ENCODE data around the gene ST3GAL3.

ST3GAL3 gene

DNA sequence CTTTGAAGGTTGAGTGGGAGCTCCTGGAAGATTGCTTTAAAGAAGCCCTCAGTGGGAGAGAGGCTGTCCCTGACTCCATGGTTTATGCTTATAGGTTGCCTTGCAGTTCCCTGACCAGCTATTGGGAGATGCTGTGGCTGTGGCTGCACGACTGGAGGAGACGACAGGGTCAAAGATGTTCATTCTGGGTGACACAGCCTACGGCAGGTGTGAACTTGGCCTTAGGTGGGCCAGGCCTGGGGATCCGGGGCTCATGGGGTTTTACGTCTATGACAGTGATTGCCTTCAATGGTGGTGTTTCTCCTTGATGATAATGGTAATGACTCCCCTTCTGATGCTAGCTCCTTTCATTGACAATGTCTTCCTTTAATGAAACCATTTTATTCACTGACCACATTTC lies 263.2 kb downstream of the ST3GAL3 start:
- no peak for DNase-seq

DNA sequence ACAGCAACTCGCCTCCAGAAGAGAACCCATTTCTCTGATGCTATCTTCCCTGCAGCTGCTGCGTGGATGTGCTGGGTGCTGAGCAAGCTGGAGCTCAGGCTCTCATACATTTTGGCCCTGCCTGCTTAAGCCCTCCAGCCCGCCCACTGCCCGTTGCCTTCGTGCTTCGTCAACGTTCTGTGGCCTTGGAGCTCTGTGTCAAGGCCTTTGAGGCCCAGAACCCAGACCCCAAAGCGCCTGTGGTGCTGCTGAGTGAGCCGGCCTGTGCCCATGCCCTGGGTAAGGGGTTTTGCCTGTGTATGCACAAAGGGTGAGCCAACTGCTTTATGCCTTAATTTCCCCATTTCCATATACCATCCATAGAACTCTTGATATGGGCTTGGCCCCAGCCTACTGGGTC lies 263.6 kb downstream of the ST3GAL3 start:
- DNase-seq, result no peak

DNA sequence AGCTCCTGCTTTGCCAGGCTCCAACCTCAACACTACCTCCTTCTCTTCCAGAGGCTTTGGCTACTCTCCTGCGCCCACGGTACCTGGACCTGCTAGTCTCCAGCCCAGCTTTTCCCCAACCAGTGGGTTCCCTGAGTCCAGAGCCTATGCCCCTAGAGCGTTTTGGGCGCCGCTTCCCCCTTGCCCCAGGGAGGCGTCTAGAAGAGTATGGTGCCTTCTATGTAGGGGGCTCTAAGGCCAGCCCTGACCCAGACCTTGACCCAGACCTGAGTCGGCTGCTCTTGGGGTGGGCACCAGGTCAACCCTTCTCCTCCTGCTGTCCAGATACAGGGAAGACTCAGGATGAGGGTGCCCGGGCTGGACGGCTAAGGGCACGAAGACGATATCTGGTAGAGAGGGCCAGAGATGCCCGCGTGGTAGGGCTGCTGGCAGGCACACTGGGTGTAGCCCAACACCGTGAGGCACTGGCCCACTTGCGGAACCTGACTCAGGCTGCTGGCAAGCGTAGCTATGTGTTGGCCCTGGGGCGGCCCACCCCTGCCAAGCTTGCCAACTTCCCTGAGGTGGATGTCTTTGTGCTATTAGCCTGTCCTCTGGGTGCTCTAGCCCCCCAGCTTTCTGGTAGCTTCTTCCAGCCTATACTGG lies 264.1 kb downstream of the ST3GAL3 start:
- DNase-seq, result no peak

DNA sequence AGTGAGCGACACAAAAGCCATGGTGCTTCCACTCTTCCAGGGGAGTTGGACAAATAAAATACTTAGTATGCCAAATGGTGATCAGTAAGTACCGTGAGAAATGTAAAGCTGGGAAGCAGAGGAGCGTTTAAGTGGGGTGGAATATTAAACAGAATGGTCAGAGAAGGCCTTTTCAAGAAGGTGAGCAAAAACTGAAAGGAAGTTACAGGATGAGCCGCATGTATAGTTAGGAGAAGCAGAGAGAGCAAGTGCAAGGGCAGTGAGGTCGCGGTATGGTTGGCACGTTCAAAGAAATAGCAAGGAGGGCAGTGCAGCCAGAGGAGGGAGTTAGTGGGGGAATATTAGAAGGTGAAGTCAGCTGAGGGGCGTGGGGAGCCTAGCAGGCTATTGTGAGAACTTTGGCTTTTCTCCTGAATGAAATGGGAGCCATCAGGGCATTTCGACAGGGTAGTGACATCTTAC lies 266.7 kb downstream of the ST3GAL3 start:
- no peak for DNase-seq

DNA sequence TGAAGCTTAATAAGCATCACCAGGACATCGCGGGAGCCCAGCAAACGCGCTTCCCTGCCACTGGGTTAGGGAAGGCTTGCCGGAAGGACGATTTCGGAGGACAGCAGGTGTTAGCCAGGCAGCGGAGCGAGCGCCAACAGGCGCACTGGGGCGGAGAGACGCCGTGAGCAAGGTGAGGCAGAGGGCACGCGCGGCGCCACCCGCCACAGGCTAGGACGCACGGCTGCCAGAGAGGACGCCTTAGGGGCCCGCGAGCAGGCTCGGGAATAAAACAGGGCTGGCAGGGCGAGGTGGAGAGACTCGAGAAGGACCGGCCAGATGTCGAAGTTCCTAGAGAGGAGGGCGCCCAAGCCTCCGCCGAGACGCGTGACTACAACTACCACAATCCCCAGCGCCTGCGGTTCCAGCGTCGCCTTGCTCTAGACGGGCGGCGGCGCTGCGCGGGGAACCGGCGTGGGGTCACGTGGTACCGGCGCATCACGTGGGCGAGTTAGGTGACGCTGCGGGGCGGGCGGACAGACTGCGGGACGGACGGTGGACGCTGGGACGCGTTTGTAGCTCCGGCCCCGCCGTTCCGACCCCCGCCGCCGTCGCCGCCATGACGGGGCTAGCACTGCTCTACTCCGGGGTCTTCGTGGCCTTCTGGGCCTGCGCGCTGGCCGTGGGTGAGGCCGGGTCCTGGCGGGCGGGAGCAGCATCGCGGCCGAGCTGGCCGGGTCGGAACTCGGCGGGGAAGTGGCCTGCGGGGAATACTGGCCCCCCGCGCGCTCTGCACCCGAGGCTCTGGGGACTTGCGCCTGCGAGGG lies 267.3 kb downstream of the ST3GAL3 start, which contains the start of gene ATP6V0B:
TSS of gene ATP6V0B (plus strand) at position 518 of the 806 bp plus-strand sequence. CDS start at position 599, 81 bp downstream.
- DNase-seq, result peak; percentile 93

DNA sequence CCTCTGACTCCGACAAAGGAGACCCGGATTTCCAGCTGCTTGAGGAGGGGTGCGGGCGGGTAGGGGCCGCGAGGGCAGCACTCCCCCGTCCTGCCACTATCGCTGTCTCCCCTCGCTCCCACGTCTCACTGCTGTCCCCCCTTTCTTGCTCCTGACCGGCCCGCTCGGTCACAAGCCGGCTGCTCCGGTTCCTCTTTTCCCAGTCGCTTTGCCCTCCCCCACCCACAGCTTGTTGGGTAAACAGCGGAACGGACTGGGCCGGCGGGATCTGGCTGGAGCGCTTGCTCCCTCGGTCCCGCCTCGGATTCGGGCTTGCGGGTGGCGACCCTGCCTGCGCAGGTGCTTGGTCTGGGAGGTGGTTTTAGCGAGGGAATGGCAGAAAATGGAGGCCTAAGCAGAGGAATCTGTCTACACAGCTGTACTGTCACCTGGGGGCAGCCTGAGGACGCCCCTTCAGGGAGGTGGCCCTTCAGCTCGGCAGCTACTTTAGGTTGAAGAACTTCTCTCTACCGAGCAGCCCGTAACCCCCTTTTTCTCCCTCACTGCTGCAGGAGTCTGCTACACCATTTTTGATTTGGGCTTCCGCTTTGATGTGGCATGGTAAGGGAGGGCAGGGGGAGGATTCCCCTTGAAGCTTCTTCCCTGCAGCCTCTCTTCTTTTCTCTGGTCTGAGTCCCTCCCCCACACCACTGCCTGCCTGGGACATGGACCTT lies 268.1 kb downstream of the ST3GAL3 start:
- DNase-seq, result peak; percentile 45

DNA sequence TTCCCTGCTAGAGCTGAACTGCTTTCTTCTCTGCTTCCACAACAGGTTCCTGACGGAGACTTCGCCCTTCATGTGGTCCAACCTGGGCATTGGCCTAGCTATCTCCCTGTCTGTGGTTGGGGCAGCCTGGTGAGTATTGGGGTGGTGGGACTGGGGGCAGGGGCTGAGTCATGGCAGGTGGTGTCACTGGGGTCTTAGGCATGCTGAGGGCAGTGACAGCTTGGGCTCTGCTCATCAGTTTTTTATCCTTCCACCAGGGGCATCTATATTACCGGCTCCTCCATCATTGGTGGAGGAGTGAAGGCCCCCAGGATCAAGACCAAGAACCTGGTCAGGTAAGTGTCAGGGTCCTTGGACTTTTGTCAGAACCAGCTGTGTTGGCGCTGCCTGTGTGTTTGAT lies 268.7 kb downstream of the ST3GAL3 start:
- DNase-seq, result no peak

DNA sequence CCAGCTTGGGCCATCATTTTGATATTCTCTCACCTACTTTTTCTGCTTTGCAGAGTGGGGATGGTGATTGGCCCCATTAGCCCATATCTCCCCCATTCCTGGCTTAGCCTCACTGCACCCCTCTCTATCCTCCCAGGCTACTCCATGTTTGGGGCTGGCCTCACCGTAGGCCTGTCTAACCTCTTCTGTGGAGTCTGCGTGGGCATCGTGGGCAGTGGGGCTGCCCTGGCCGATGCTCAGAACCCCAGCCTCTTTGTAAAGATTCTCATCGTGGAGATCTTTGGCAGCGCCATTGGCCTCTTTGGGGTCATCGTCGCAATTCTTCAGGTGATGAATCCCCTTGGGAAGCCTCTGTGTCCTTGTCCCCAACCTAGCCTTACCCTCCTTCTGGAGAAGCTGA lies 269.6 kb downstream of the ST3GAL3 start:
- DNase-seq, result no peak

DNA sequence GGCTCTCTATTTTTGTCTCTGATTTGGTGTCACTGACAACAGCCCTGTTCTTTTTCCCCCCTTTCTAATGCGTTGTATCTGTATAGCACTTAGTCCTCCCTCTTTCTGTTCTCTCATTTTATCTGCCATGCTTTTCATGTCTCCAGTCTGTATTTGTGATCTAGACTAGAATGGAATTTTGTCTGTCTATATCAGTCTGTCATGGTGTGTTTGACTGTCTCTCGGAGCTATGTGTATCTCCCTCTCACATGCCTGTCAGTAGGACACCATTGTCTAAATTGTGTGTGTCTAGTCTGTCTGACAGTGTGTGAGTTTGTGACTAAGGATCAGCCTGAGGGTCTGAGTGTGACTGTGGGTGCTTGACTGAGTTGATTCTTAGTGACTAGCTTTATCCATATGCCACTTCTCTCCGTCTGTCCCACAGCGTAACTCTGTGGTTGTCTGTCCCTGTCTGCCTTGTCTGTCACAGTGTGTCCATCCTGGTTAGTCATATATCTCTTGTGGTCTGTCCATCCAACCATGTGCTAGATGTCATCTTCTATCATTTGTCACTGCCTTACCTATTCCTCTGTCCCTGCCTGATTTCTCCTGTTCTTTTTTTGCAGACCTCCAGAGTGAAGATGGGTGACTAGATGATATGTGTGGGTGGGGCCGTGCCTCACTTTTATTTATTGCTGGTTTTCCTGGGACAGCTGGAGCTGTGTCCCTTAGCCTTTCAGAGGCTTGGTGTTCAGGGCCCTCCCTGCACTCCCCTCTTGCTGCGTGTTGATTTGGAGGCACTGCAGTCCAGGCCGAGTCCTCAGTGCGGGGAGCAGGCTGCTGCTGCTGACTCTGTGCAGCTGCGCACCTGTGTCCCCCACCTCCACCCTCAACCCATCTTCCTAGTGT lies 270.3 kb downstream of the ST3GAL3 start:
- DNase-seq, result no peak

DNA sequence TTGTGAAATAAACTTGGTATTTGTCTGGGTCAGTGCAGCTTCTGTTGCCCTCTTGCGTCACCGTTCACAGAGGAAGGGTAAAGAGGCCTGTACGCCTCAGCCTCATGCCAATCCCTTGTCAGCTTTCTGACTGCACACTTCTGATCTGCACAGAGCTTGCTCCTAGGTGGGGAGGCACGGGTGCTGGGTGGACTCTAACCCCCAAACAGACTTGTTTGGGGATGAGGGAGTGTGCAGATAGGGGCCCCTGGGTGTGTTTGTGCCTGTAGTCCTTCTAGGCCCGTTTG lies 270.9 kb downstream of the ST3GAL3 start:
- no peak for DNase-seq

DNA sequence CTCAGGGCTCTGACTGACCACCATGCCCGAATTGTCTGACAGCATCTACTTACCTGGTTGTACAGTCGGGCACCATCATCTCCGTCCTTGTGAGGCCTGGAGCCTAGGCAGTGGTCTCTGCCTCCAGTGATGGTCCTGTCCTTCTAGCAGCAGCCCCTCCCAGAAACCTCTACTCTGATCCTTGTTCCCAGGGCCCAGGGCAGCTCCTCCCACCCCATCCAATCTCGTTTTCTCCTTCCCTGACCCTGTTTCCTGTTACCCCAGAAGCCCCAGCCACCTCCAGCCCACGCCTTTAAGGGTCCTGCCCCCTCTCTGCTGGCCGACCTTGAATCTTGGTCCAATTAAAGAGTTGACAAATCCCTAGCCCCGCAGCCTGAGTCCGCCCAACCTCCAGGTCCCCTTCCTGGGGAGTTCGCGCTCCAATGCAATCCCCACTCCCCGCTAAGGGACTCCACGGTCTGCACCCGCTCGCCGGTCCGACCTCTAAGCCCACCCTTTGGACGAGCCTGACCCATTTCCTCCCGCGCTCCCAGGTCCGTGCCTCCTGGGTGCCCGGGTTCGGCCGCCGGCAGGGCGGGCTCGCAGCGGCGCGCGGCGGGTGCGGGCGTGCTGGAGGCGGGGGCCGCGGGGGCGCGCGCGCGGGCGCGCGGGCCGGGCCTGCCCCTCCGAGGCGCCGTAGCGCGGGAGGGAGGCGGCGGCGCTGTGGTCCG lies 271.4 kb downstream of the ST3GAL3 start, which contains the start of gene B4GALT2:
TSS of gene B4GALT2 (plus strand) at position 660 of the 710 bp plus-strand sequence. CDS start 1,951 bp downstream, outside the sequence.
- DNase-seq, result peak; percentile 46

DNA sequence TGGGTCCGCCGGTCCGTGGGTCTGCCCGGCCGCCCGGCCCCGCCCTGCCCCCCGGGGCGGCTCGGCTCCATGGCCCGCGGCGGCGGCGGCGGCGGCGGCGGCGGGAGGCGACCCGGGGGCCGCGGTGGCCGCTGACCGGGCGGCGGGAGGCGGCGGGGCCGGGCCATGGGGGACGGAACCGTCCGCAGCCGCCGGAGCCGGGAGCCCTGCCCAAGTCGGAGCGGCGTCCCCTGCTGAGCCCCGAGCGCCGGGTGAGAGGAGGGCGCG lies 271.9 kb downstream of the ST3GAL3 start:
- no peak for DNase-seq

DNA sequence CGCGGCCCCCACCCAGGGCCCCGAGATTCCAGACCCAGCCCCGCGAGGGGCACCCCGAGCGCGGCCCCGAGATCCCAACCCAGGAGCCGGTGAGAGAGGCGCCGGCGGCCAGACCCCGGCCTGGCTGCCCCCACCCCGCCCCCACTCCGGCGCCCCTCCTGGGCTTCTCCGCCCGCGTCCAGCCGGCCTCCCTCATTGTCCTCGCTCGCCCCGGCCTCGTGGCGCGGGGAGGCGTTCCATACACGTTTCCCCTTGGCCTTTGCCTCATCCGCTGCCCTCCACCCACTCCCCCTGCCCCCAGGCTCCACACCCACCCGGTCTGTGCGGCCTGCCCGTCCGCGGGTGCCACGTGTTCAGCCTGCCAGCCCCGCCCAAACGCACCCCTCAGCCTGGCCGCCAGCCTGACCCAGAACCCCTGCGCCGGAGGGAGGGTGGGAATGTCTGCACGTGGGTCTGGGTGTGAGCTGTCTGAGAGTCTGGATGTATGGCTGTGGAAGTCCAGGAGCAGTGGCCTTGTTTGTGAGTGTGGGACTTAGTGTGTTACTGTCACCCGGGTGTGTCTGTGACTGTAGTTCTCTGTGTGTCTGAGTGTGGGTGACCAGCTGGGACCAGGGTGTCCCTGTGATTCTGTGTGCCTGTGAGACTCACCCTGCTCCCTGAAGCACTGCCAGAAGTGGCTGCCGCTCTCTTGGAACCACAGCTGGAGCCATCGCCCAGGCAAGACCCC lies 272.4 kb downstream of the ST3GAL3 start:
- DNase-seq, result peak; percentile 30

DNA sequence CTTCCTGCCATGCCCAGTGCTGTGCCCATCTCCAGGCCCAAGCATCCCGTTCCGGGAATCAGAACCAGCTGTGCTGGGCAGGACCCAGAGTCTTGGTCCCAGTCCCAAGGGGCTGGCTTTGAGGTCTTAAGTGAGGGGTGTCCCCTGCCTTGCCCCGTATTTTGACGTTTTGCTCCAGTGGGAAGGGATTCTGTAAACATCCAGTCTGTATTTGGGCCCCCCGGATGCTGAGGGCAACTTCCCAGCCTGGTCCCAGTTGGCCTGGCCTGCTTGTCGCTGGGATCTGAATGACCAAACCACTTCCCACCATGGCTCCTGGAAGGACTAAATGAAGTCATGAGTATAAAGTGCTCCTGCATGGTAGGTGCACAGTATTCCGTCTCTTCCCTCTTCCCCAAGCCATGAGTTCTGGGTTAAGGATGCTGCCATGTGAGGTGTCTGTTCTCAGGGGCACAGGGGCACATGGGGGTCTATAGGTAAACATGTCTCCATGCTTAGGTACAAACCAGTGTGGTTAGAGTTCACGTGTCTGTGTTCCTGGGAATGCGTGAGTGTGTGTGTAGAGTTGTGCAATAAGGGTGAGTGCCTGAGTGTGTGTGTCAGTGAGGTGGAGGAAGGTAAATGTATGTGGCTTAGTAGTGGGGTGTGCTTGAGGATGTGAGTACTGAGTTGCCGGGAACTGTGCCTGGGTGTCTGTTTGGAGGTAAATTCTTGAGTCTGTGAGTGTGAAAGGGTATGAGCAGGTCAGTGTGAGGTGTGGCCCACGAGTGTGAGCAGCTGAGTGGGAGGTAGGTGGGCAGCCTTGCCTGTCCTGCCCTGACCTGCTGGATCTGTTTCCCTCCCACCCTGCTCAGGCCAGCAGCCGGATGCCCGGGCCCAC lies 273.2 kb downstream of the ST3GAL3 start:
- DNase-seq, result no peak
